ENCODE measurements around the gene ACSS3.

GRCh38 chr12:81274637-81275529, 197.0 kb downstream of the ACSS3 start:
- TF ChIP-seq CTCF (IDR thresholded peaks at IDR 0.05; ENCODE audit: low read length) (no peak), EZH2 (IDR thresholded peaks at IDR 0.05; ENCODE audit: borderline replicate concordance, low read length) (no peak)
